ENCODE data around the gene RPS6KA3.
A peak's percentile ranks its signal among the peaks of the same experiment; 100 is the strongest.
"Not testable (repeated sequence)": the region's sequence is repeated elsewhere in the genome, so short reads cannot be mapped to it uniquely, and the experiment has no call there.

RPS6KA3 gene

GRCh38 chrX:20252381-20253231 lies 14.1 kb downstream of the RPS6KA3 start:
- ATAC-seq (replicated peaks): peak; percentile 87
- H3K4me1 Mint-ChIP-seq (ENCODE audit: low read depth in 2 of 2): peaks cover 24 to 25% of the 10 kb centered on the region in 2 donors
- H3K4me3 Mint-ChIP-seq: peak overlapping the region in 1 of 2 donors; percentile 44
- no peaks in the 10 kb centered on the region for H3K27me3 Mint-ChIP-seq
- H3K27ac Mint-ChIP-seq: peak overlapping the region in 1 of 2 donors; percentile 86
- DNase-seq: peak; percentile 72 to 79 (median 73)
- H3K9me3 Mint-ChIP-seq: no peaks in the 10 kb centered on the region
- H3K36me3 Mint-ChIP-seq (ENCODE audit: insufficient read depth): peaks cover 20% of the 10 kb centered on the region

- Mint-ChIP-seq H3K27ac (peak overlapping the region in 1 of 2 donors; percentile 86), H3K4me1 (ENCODE audit: low read depth in 2 of 2) (peaks cover 24 to 25% of the 10 kb centered on the region in 2 donors)
Measured at GRCh38 chrX:20251691-20252090, 15.0 kb downstream of the RPS6KA3 start.

GRCh38 chrX:20250146-20250545 lies 16.6 kb downstream of the RPS6KA3 start:
- not testable (repeated sequence) for H3K9me3 Mint-ChIP-seq; DNase-seq; H3K27me3 Mint-ChIP-seq; ATAC-seq (replicated peaks)
- H3K27ac Mint-ChIP-seq: peak overlapping the region in 1 of 2 donors; percentile 46
- H3K4me1 Mint-ChIP-seq (ENCODE audit: low read depth in 2 of 2): peaks cover 22 to 23% of the 10 kb centered on the region in 2 donors
- H3K36me3 Mint-ChIP-seq (ENCODE audit: insufficient read depth): peaks cover 18% of the 10 kb centered on the region
- peak overlapping the region in 1 of 2 donors; percentile 18 for H3K4me3 Mint-ChIP-seq

More at GRCh38 chrX:20251691-20252090, 15.0 kb downstream of the RPS6KA3 start:
- Mint-ChIP-seq H3K4me3 (no peak overlapping the region), H3K27me3 (no peaks in the 10 kb centered on the region), H3K36me3 (ENCODE audit: insufficient read depth) (peaks cover 20% of the 10 kb centered on the region), H3K9me3 (no peaks in the 10 kb centered on the region)
- no peak for DNase-seq
- ATAC-seq (replicated peaks): no peak

GRCh38 chrX:20248592-20249192 lies 18.0 kb downstream of the RPS6KA3 start:
- peak; percentile 37 for ATAC-seq (replicated peaks)
- Mint-ChIP-seq H3K4me3 (no peak overlapping the region), H3K4me1 (ENCODE audit: low read depth in 2 of 2) (peaks cover 20% of the 10 kb centered on the region in 2 donors), H3K36me3 (ENCODE audit: insufficient read depth) (peaks cover 14% of the 10 kb centered on the region), H3K9me3 (no peaks in the 10 kb centered on the region), H3K27ac (peak overlapping the region; percentile 59 to 81), H3K27me3 (no peaks in the 10 kb centered on the region)
- DNase-seq: no peak

GRCh38 chrX:20244931-20245330 lies 21.8 kb downstream of the RPS6KA3 start:
- Mint-ChIP-seq H3K4me3 (no peak overlapping the region), H3K36me3 (ENCODE audit: insufficient read depth) (peaks cover 4% of the 10 kb centered on the region), H3K27ac (no peak overlapping the region), H3K4me1 (ENCODE audit: low read depth in 2 of 2) (peaks cover 7 to 16% of the 10 kb centered on the region in 2 donors), H3K27me3 (no peaks in the 10 kb centered on the region), H3K9me3 (no peaks in the 10 kb centered on the region)
- DNase-seq (no peak), ATAC-seq (replicated peaks) (no peak)

GRCh38 chrX:20240201-20240600 lies 26.5 kb downstream of the RPS6KA3 start:
- no peak for ATAC-seq (replicated peaks)
- Mint-ChIP-seq H3K4me1 (ENCODE audit: low read depth in 2 of 2) (peaks cover 6 to 15% of the 10 kb centered on the region in 2 donors), H3K36me3 (ENCODE audit: insufficient read depth) (peaks cover 15% of the 10 kb centered on the region), H3K4me3 (no peak overlapping the region), H3K27me3 (no peaks in the 10 kb centered on the region), H3K9me3 (no peaks in the 10 kb centered on the region), H3K27ac (peak overlapping the region in 1 of 2 donors; percentile 31)
- DNase-seq: no peak

- no peak for DNase-seq
Measured at GRCh38 chrX:20237864-20238263, 28.8 kb downstream of the RPS6KA3 start.

GRCh38 chrX:20235755-20236154 lies 31.0 kb downstream of the RPS6KA3 start:
- no peak overlapping the region for H3K4me3 Mint-ChIP-seq
- DNase-seq (no peak), ATAC-seq (replicated peaks) (no peak)
- peaks cover 6 to 14% of the 10 kb centered on the region in 2 donors for H3K4me1 Mint-ChIP-seq (ENCODE audit: low read depth in 2 of 2)
- H3K9me3 Mint-ChIP-seq: no peaks in the 10 kb centered on the region
- H3K27ac Mint-ChIP-seq: no peak overlapping the region
- peaks cover 48% of the 10 kb centered on the region for H3K36me3 Mint-ChIP-seq (ENCODE audit: insufficient read depth)
- no peaks in the 10 kb centered on the region for H3K27me3 Mint-ChIP-seq

More at GRCh38 chrX:20237864-20238263, 28.8 kb downstream of the RPS6KA3 start:
- H3K4me3 Mint-ChIP-seq: no peak overlapping the region
- peak overlapping the region in 1 of 2 donors; percentile 58 for H3K27ac Mint-ChIP-seq
- peaks cover 27% of the 10 kb centered on the region for H3K36me3 Mint-ChIP-seq (ENCODE audit: insufficient read depth)
- no peaks in the 10 kb centered on the region for H3K9me3 Mint-ChIP-seq
- ATAC-seq (replicated peaks): no peak
- peaks cover 6 to 15% of the 10 kb centered on the region in 2 donors for H3K4me1 Mint-ChIP-seq (ENCODE audit: low read depth in 2 of 2)
- no peaks in the 10 kb centered on the region for H3K27me3 Mint-ChIP-seq

GRCh38 chrX:20233336-20233735 lies 33.4 kb downstream of the RPS6KA3 start:
- H3K36me3 Mint-ChIP-seq (ENCODE audit: insufficient read depth): peaks cover 52% of the 10 kb centered on the region
- ATAC-seq (replicated peaks): no peak

GRCh38 chrX:20231598-20231997 lies 35.1 kb downstream of the RPS6KA3 start:
- Mint-ChIP-seq H3K27ac (no peak overlapping the region), H3K4me1 (ENCODE audit: low read depth in 2 of 2) (peaks cover 17 to 23% of the 10 kb centered on the region in 2 donors), H3K9me3 (no peaks in the 10 kb centered on the region), H3K4me3 (no peak overlapping the region), H3K27me3 (no peaks in the 10 kb centered on the region), H3K36me3 (ENCODE audit: insufficient read depth) (peaks cover 48% of the 10 kb centered on the region)
- no peak for ATAC-seq (replicated peaks)
- DNase-seq: no peak

More at GRCh38 chrX:20233336-20233735, 33.4 kb downstream of the RPS6KA3 start:
- no peak overlapping the region for H3K4me3 Mint-ChIP-seq
- peaks cover 14 to 27% of the 10 kb centered on the region in 2 donors for H3K4me1 Mint-ChIP-seq (ENCODE audit: low read depth in 2 of 2)
- no peaks in the 10 kb centered on the region for H3K9me3 Mint-ChIP-seq
- peak overlapping the region; percentile 48 to 70 for H3K27ac Mint-ChIP-seq
- no peaks in the 10 kb centered on the region for H3K27me3 Mint-ChIP-seq
- no peak for DNase-seq

GRCh38 chrX:20230406-20230805 lies 36.3 kb downstream of the RPS6KA3 start:
- DNase-seq: no peak
- Mint-ChIP-seq H3K27me3 (no peaks in the 10 kb centered on the region), H3K4me1 (ENCODE audit: low read depth in 2 of 2) (peaks cover 17 to 27% of the 10 kb centered on the region in 2 donors), H3K36me3 (ENCODE audit: insufficient read depth) (peaks cover 48% of the 10 kb centered on the region), H3K9me3 (no peaks in the 10 kb centered on the region), H3K27ac (peak overlapping the region; percentile 59 to 61), H3K4me3 (no peak overlapping the region)
- no peak for ATAC-seq (replicated peaks)

GRCh38 chrX:20229155-20229554 lies 37.6 kb downstream of the RPS6KA3 start:
- Mint-ChIP-seq H3K27ac (peak overlapping the region; percentile 38 to 41), H3K4me3 (no peak overlapping the region), H3K4me1 (ENCODE audit: low read depth in 2 of 2) (peaks cover 21 to 36% of the 10 kb centered on the region in 2 donors), H3K9me3 (no peaks in the 10 kb centered on the region), H3K36me3 (ENCODE audit: insufficient read depth) (peaks cover 47% of the 10 kb centered on the region), H3K27me3 (no peaks in the 10 kb centered on the region)
- DNase-seq (no peak), ATAC-seq (replicated peaks) (no peak)

- peak overlapping the region; percentile 38 to 41 for H3K27ac Mint-ChIP-seq
- H3K27me3 Mint-ChIP-seq: no peaks in the 10 kb centered on the region
- peaks cover 38% of the 10 kb centered on the region for H3K36me3 Mint-ChIP-seq (ENCODE audit: insufficient read depth)
Measured at GRCh38 chrX:20228245-20228644, 38.5 kb downstream of the RPS6KA3 start.

More at GRCh38 chrX:20228245-20228644, 38.5 kb downstream of the RPS6KA3 start:
- Mint-ChIP-seq H3K9me3 (no peaks in the 10 kb centered on the region), H3K4me1 (ENCODE audit: low read depth in 2 of 2) (peaks cover 21 to 42% of the 10 kb centered on the region in 2 donors), H3K4me3 (no peak overlapping the region)
- no peak for DNase-seq
- no peak for ATAC-seq (replicated peaks)

Measured in effector memory CD8-positive, alpha-beta T cell (primary cell).